ENCODE data around the gene N4BP3.
A peak's percentile ranks its signal among the peaks of the same experiment; 100 is the strongest.

N4BP3 gene

GRCh38 chr5:178147406-178147805, 34.1 kb downstream of the N4BP3 start:
- no peak for DNase-seq (ENCODE audit: low spot score)

GRCh38 chr5:178149199-178149932, 36.0 kb downstream of the N4BP3 start:
- no peak for DNase-seq (ENCODE audit: low spot score)

- no peak for DNase-seq (ENCODE audit: low spot score)
Observed at GRCh38 chr5:178150977-178151734, 37.8 kb downstream of the N4BP3 start.

- DNase-seq (ENCODE audit: low spot score), result no peak
Observed at GRCh38 chr5:178152491-178153444, 39.4 kb downstream of the N4BP3 start.

GRCh38 chr5:178153530-178154340, 40.4 kb downstream of the N4BP3 start, which contains the start of gene NHP2:
NHP2 (minus strand) TSS chr5:178153885; CDS start chr5:178153817, 68 bp downstream.
- peak; percentile 100 for DNase-seq (ENCODE audit: low spot score)

- no peak for DNase-seq (ENCODE audit: low spot score)
Observed at GRCh38 chr5:178155065-178155464, 41.7 kb downstream of the N4BP3 start.

- DNase-seq (ENCODE audit: low spot score), result no peak
Observed at GRCh38 chr5:178160176-178160575, 46.8 kb downstream of the N4BP3 start.

GRCh38 chr5:178162481-178162880, 49.1 kb downstream of the N4BP3 start:
- DNase-seq (ENCODE audit: low spot score), result no peak

GRCh38 chr5:178163772-178164735, 50.7 kb downstream of the N4BP3 start:
- DNase-seq (ENCODE audit: low spot score), result peak; percentile 86

- DNase-seq (ENCODE audit: low spot score), result no peak
Observed at GRCh38 chr5:178165581-178165980, 52.2 kb downstream of the N4BP3 start.

- no peak for DNase-seq (ENCODE audit: low spot score)
Observed at GRCh38 chr5:178170455-178170854, 57.1 kb downstream of the N4BP3 start.

GRCh38 chr5:178174456-178174855, 61.1 kb downstream of the N4BP3 start:
- no peak for DNase-seq (ENCODE audit: low spot score)

Data from Ammon's horn (tissue), 1 donor.